Vagina (tissue), 2 donors: Measurements from ENCODE around the gene B4GAT1. TPM values are rescaled to one million over a fixed set of nuclear protein-coding genes. Genes with fewer than 3 reads are reported as not detected.

Source experiments
- DNase-seq, 2 donors: peaks; one replicate each; pipeline ENCODE4 v3.0.0-alpha.2; 2017; ENCODE audit errors: extremely low spot score in 2 of 2
- H3K27ac ChIP-seq: fragments of 200-600 bp; sonication (generic); one replicate; pipeline ENCODE4 v1.5.1; 2019
- H3K27me3 ChIP-seq: fragments of 200-600 bp; sonication (generic); one replicate; pipeline ENCODE4 v1.5.1; 2019
- H3K36me3 ChIP-seq, 2 donors: fragments of 200-600 bp; sonication (generic); one replicate each; pipeline ENCODE4 v1.5.1; 2017 to 2019
- H3K4me1 ChIP-seq: fragments of 200-600 bp; sonication (generic); one replicate; pipeline ENCODE4 v1.5.1; 2019
- H3K4me3 ChIP-seq, 2 donors: fragments of 200-600 bp; sonication (generic); 1 replicate in 1 of 2; 2 replicates in 1 of 2; pipeline ENCODE4 v1.5.1; 2016 to 2019
- H3K9me3 ChIP-seq: fragments of 200-600 bp; sonication (generic); one replicate; pipeline ENCODE4 v1.5.1; 2019
- CTCF ChIP-seq, 3 experiments: fragments of 450-650 bp in 2 of 3; fragments of 200-600 bp in 1 of 3; sonication (generic) in 1 of 3; IDR thresholded peaks; one replicate each; pipeline ENCODE4 v1.5.1; 2017 to 2019; ENCODE audit warnings: antibody characterized with exemption in 3 of 3, mild to moderate bottlenecking in 2 of 3, moderate library complexity in 2 of 3
- POLR2A ChIP-seq, 2 donors: fragments of 450-650 bp; IDR thresholded peaks; one replicate each; pipeline ENCODE4 v1.6.1; 2017; ENCODE audit warnings: antibody characterized with exemption in 2 of 2, mild to moderate bottlenecking in 2 of 2, moderate library complexity in 2 of 2
- POLR2AphosphoS5 ChIP-seq, 2 donors: sonication (generic); formaldehyde crosslinking; IDR thresholded peaks; one replicate each; pipeline ENCODE4 v1.9.0; 2017; ENCODE audit warnings: antibody characterized with exemption in 2 of 2, mild to moderate bottlenecking in 2 of 2, low read depth in 1 of 2; ENCODE audit not compliant: insufficient read depth in 1 of 2
- intact Hi-C: fragments of 100-400 bp; cut with DNase I; formaldehyde crosslinking; loops from one replicate; pipeline ENCODE4 v1.15.1; 2023
- total RNA-seq: library from RNA; depleted of rRNA; stranded (reverse); fragments of >200 nt; gene quantifications from one replicate; pipeline ENCODE4 v1.2.3, GENCODE V29; 2016

The B4GAT1 gene
- total RNA-seq, 1 donor from 2014 or later: 25.0 TPM

GRCh38 chr11:66331542-66332370 is 15.7 kb downstream of the B4GAT1 start:
- H3K4me1 ChIP-seq: peaks cover 50% of the 10 kb centered on the region
- H3K9me3 ChIP-seq: no peaks in the 10 kb centered on the region
- peaks cover 0 to 12% of the 10 kb centered on the region in 2 donors for H3K36me3 ChIP-seq
- intact Hi-C loops: no loop called here
- H3K4me3 ChIP-seq: no peak overlapping the region
- no peak overlapping the region for H3K27ac ChIP-seq
- TF ChIP-seq POLR2AphosphoS5 (IDR thresholded peaks at IDR 0.05; ENCODE audit: insufficient read depth in 1 of 2, low read depth in 1 of 2) (no peak), CTCF (IDR thresholded peaks at IDR 0.05) (no peak), POLR2A (IDR thresholded peaks at IDR 0.05) (no peak)
- no peaks in the 10 kb centered on the region for H3K27me3 ChIP-seq
- no peak for DNase-seq

DNA sequence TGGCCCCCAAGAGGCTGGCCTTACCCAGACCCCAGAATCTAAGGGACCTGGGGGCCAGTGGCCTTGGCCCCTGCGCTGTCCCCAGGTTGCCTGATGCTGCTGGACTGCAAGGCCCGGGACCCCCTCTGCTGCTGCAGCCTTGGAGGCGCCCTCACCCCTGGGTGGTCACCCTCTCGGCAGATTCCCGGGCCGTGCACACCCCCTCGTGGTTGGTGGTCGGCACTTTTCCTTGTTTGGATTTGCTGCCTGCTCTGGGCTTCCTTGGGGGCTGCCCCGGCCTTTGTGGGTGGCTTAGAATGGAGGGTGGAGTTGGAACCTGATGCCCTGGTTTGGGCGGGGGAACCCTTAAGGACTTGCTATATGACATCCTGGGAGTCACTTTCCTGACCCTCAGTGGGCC is 16.5 kb downstream of the B4GAT1 start:
- intact Hi-C loops: no loop called here
- Histone ChIP-seq H3K9me3 (no peaks in the 10 kb centered on the region), H3K27me3 (no peaks in the 10 kb centered on the region), H3K36me3 (peaks cover 0 to 12% of the 10 kb centered on the region in 2 donors), H3K4me3 (no peak overlapping the region), H3K27ac (no peak overlapping the region), H3K4me1 (peaks cover 50% of the 10 kb centered on the region)
- DNase-seq: no peak
- no peak for TF ChIP-seq POLR2AphosphoS5 (IDR thresholded peaks at IDR 0.05; ENCODE audit: insufficient read depth in 1 of 2, low read depth in 1 of 2)
- TF ChIP-seq POLR2A (IDR thresholded peaks at IDR 0.05): no peak
- no peak for TF ChIP-seq CTCF (IDR thresholded peaks at IDR 0.05)

GRCh38 chr11:66329165-66329673 is 18.2 kb downstream of the B4GAT1 start:
- no peaks in the 10 kb centered on the region for H3K9me3 ChIP-seq
- no peak for DNase-seq
- H3K4me1 ChIP-seq: peaks cover 47% of the 10 kb centered on the region
- no peaks in the 10 kb centered on the region for H3K27me3 ChIP-seq
- no peak overlapping the region for H3K4me3 ChIP-seq
- intact Hi-C loops: loop anchor here (2.0 to 5.0 kb wide), 2 partner anchors 16 to 58 kb away; no protein-coding TSS in a partner anchor
- no peak overlapping the region for H3K27ac ChIP-seq
- TF ChIP-seq POLR2A (IDR thresholded peaks at IDR 0.05) (no peak), CTCF (IDR thresholded peaks at IDR 0.05) (no peak), POLR2AphosphoS5 (IDR thresholded peaks at IDR 0.05; ENCODE audit: insufficient read depth in 1 of 2, low read depth in 1 of 2) (no peak)
- peaks cover 0 to 12% of the 10 kb centered on the region in 2 donors for H3K36me3 ChIP-seq

GRCh38 chr11:66328302-66329144 is 18.9 kb downstream of the B4GAT1 start:
- peaks cover 44% of the 10 kb centered on the region for H3K4me1 ChIP-seq
- TF ChIP-seq CTCF (IDR thresholded peaks at IDR 0.05): peak; percentile 86 to 99 (median 98)
- no peak for TF ChIP-seq POLR2A (IDR thresholded peaks at IDR 0.05)
- peak; percentile 67 to 73 for TF ChIP-seq POLR2AphosphoS5 (IDR thresholded peaks at IDR 0.05; ENCODE audit: insufficient read depth in 1 of 2, low read depth in 1 of 2)
- H3K27me3 ChIP-seq: no peaks in the 10 kb centered on the region
- no peak overlapping the region for H3K4me3 ChIP-seq
- no peak for DNase-seq
- peak overlapping the region; percentile 93 for H3K27ac ChIP-seq
- intact Hi-C loops: loop anchor here (2.0 to 5.0 kb wide), 2 partner anchors 16 to 59 kb away; no protein-coding TSS in a partner anchor
- peaks cover 0 to 6% of the 10 kb centered on the region in 2 donors for H3K36me3 ChIP-seq
- H3K9me3 ChIP-seq: no peaks in the 10 kb centered on the region
